Measurements from ENCODE around the gene VMAC.

DNA sequence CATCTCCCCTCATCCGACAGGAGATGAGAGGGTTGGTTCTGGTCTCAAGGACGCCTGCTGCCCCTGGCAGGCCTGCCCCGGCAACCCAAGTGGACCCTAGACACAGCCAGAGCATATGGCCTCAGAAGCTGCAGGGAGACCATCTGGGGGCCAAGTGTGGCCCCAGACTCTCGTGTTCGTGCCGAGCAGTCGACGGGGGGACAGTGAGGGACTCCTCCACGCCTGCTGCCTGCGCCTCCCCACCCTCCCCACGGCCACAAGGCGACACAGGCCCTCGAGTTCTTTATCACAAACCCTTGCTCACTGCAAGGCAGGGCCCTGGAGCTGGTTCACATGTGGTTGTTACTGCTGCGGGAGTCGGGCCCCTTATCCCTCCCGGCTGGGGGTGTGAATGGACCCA is 18.7 kb downstream of the VMAC start:
- TF ChIP-seq, protein P1, sequence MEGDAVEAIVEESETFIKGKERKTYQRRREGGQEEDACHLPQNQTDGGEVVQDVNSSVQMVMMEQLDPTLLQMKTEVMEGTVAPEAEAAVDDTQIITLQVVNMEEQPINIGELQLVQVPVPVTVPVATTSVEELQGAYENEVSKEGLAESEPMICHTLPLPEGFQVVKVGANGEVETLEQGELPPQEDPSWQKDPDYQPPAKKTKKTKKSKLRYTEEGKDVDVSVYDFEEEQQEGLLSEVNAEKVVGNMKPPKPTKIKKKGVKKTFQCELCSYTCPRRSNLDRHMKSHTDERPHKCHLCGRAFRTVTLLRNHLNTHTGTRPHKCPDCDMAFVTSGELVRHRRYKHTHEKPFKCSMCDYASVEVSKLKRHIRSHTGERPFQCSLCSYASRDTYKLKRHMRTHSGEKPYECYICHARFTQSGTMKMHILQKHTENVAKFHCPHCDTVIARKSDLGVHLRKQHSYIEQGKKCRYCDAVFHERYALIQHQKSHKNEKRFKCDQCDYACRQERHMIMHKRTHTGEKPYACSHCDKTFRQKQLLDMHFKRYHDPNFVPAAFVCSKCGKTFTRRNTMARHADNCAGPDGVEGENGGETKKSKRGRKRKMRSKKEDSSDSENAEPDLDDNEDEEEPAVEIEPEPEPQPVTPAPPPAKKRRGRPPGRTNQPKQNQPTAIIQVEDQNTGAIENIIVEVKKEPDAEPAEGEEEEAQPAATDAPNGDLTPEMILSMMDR (IDR thresholded peaks at IDR 0.05; ENCODE audit: low read depth, low read length): no peak
- TF ChIP-seq EZH2phosphoT487 (IDR thresholded peaks at IDR 0.05; ENCODE audit: low read depth): no peak

Data from OCI-LY3 (cell line).